HL-60 (cell line): ENCODE results near the gene GATA6.

Experiments
- DNase-seq, 2 experiments: peaks; one replicate each; pipeline ENCODE4 v3.0.0-alpha.2; 2010 to 2020; ENCODE audit warnings: low read depth in 1 of 2, low spot score in 1 of 2
- H3K27ac ChIP-seq: fragments of 250-450 bp; sonication (Bioruptor Pico); replicated peaks from 2 replicates; pipeline ENCODE4 v1.5.1; 2020; ENCODE audit warnings: mild to moderate bottlenecking, moderate library complexity
- H3K27me3 ChIP-seq: fragments of 250-450 bp; sonication (Bioruptor Pico); 2 replicates; pipeline ENCODE4 v1.5.1; 2021; ENCODE audit warnings: mild to moderate bottlenecking, moderate library complexity; ENCODE audit not compliant: insufficient read depth, poor library complexity, severe bottlenecking
- H3K4me3 ChIP-seq: replicated peaks from 2 replicates; pipeline ENCODE4 v1.5.1; 2011; ENCODE audit warnings: mild to moderate bottlenecking, control low read depth, low read length; ENCODE audit not compliant: insufficient read depth
- GABPA ChIP-seq: IDR thresholded peaks from 2 replicates; pipeline ENCODE4 v1.6.1; 2012; ENCODE audit warnings: low read depth
- POLR2AphosphoS5 ChIP-seq: IDR thresholded peaks from 2 replicates; pipeline ENCODE4 v1.6.1; 2012; ENCODE audit warnings: low read depth
- REST ChIP-seq: IDR thresholded peaks from 2 replicates; pipeline ENCODE4 v1.6.1; 2012; ENCODE audit warnings: low read depth; ENCODE audit not compliant: insufficient replicate concordance
- SPI1 ChIP-seq: IDR thresholded peaks from 2 replicates; pipeline ENCODE4 v1.6.1; 2012; ENCODE audit warnings: low read depth, mild to moderate bottlenecking, borderline replicate concordance
- TF ChIP-seq, protein P1 (sequence below): IDR thresholded peaks from one replicate; pipeline ENCODE4 v1.5.1; 2011; ENCODE audit warnings: low read length, control low read depth, inconsistent platforms; ENCODE audit not compliant: insufficient read depth

GATA6 gene

DNA sequence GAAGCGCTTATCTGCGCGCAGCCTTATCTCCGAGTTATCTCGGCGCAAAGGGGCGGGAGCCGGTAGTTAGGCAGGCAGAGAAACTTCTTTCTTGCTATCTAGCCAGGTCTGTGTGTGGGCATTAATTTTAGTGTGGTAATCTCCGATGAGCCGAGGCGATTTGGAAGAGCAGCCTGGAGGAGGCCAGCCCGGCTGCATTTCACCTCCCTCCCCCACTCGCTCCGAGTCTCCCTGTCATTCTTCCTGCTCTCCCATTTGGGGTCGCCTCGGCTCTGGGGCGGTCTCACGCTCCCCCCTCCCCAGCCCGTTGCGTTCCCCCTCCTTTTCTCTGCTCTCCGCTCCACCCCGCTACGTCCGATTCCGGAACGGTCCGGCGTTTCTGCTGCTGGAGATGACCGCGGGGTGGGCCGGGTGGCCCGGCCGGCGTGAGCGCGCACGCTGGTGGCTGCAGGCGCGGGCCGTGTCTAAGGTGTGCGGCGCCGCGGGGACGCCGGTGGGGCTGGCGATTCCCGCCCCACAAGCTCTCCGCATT is 566 bp downstream of the GATA6 start:
- peaks cover 88% of the 10 kb centered on the region for H3K27me3 ChIP-seq
- no peak overlapping the region for H3K27ac ChIP-seq
- DNase-seq, result peak in 1 of 2 experiments; percentile 61
- TF ChIP-seq REST, result no peak
- TF ChIP-seq, protein P1, sequence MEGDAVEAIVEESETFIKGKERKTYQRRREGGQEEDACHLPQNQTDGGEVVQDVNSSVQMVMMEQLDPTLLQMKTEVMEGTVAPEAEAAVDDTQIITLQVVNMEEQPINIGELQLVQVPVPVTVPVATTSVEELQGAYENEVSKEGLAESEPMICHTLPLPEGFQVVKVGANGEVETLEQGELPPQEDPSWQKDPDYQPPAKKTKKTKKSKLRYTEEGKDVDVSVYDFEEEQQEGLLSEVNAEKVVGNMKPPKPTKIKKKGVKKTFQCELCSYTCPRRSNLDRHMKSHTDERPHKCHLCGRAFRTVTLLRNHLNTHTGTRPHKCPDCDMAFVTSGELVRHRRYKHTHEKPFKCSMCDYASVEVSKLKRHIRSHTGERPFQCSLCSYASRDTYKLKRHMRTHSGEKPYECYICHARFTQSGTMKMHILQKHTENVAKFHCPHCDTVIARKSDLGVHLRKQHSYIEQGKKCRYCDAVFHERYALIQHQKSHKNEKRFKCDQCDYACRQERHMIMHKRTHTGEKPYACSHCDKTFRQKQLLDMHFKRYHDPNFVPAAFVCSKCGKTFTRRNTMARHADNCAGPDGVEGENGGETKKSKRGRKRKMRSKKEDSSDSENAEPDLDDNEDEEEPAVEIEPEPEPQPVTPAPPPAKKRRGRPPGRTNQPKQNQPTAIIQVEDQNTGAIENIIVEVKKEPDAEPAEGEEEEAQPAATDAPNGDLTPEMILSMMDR, result no peak
- no peak for TF ChIP-seq SPI1
- TF ChIP-seq GABPA, result no peak
- TF ChIP-seq POLR2AphosphoS5, result no peak
- peak overlapping the region; percentile 70 for H3K4me3 ChIP-seq

- peak in 1 of 2 experiments; percentile 34 for DNase-seq
- TF ChIP-seq, protein P1, result no peak
- TF ChIP-seq SPI1 (no peak), POLR2AphosphoS5 (no peak), REST (no peak), GABPA (no peak)
- Histone ChIP-seq H3K27ac (no peak overlapping the region), H3K4me3 (peak overlapping the region; percentile 70), H3K27me3 (peaks cover 91% of the 10 kb centered on the region)
Observed at GRCh38 chr18:22170421-22171257, 1.2 kb downstream of the GATA6 start.

DNA sequence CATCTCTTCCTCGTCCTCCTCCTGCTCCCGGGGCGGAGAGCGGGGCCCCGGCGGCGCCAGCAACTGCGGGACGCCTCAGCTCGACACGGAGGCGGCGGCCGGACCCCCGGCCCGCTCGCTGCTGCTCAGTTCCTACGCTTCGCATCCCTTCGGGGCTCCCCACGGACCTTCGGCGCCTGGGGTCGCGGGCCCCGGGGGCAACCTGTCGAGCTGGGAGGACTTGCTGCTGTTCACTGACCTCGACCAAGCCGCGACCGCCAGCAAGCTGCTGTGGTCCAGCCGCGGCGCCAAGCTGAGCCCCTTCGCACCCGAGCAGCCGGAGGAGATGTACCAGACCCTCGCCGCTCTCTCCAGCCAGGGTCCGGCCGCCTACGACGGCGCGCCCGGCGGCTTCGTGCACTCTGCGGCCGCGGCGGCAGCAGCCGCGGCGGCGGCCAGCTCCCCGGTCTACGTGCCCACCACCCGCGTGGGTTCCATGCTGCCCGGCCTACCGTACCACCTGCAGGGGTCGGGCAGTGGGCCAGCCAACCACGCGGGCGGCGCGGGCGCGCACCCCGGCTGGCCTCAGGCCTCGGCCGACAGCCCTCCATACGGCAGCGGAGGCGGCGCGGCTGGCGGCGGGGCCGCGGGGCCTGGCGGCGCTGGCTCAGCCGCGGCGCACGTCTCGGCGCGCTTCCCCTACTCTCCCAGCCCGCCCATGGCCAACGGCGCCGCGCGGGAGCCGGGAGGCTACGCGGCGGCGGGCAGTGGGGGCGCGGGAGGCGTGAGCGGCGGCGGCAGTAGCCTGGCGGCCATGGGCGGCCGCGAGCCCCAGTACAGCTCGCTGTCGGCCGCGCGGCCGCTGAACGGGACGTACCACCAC is 2.1 kb downstream of the GATA6 start:
- H3K27ac ChIP-seq, result no peak overlapping the region
- peaks cover 89% of the 10 kb centered on the region for H3K27me3 ChIP-seq
- TF ChIP-seq POLR2AphosphoS5, result no peak
- no peak for TF ChIP-seq SPI1
- TF ChIP-seq GABPA, result no peak
- TF ChIP-seq, protein P1, result no peak
- no peak for TF ChIP-seq REST
- no peak for DNase-seq
- no peak overlapping the region for H3K4me3 ChIP-seq
